A549 (cell line): Measurements from ENCODE around the gene TBL1X. TPM values are rescaled to one million over a fixed set of nuclear protein-coding genes. Genes with fewer than 3 reads are reported as not detected.

Source experiments
- ATAC-seq, 2 experiments: fragments of 200-7000 bp in 1 of 2; fragments of >200 bp in 1 of 2; cut with Nextera tagmentation in 1 of 2; cut with Tn5 transposase in 1 of 2; 3 replicates each; pipeline versions ENCODE4 v1.8.0 to v1.9.1; 2018 to 2020; ENCODE audit warnings: mild to moderate bottlenecking in 1 of 2, moderate library complexity in 1 of 2
- CTCF ChIA-PET: fragments of 300-600 bp; sonication (Branson Sonifier 250); formaldehyde crosslinking; extraction: SDS; loops from one replicate; lab custom pipeline; 2021; ENCODE audit warnings: antibody characterized with exemption, inconsistent platforms; lab: Yijun Ruan, JAX
- POLR2A ChIA-PET: fragments of 350-600 bp; formaldehyde crosslinking; extraction: SDS; loops from one replicate; lab custom pipeline; 2021; ENCODE audit warnings: antibody characterized with exemption, inconsistent platforms; lab: Yijun Ruan, JAX
- DNase-seq, 2 experiments: peaks; one replicate each; pipeline versions ENCODE4 v3.0.0 to v3.0.0-alpha.2; 2011 to 2016; ENCODE audit warnings: low read depth in 1 of 2, low spot score in 1 of 2
- FAIRE-seq: peaks from 2 replicates; lab custom pipeline; 2011; peaks lifted over from hg19 to GRCh38; lab: Jason Lieb, UNC
- H3K27ac ChIP-seq, 2 experiments: fragments of >200 bp; sonication (Bioruptor Twin); formaldehyde crosslinking; 3 replicates each; pipeline ENCODE4 v1.5.1; 2016 to 2017
- H3K4me1 ChIP-seq: fragments of >200 bp; sonication (Bioruptor Twin); formaldehyde crosslinking; 3 replicates; pipeline ENCODE4 v1.6.1; 2016
- H3K4me2 ChIP-seq: fragments of >200 bp; sonication (Bioruptor Twin); formaldehyde crosslinking; 3 replicates; pipeline ENCODE4 v1.6.1; 2016
- H3K4me3 ChIP-seq: fragments of >200 bp; sonication (Bioruptor Twin); formaldehyde crosslinking; 3 replicates; pipeline ENCODE4 v1.5.1; 2016
- H3K9me3 ChIP-seq: fragments of >200 bp; sonication (Bioruptor Twin); formaldehyde crosslinking; 3 replicates; pipeline ENCODE4 v1.6.1; 2016
- BHLHE40 ChIP-seq: IDR thresholded peaks from 2 replicates; pipeline ENCODE4 v1.6.1; 2012; ENCODE audit warnings: low read depth, low read length, inconsistent platforms
- CBX2 ChIP-seq: fragments of 200-600 bp; sonication (generic); IDR thresholded peaks from 2 replicates; pipeline ENCODE4 v1.6.1; 2016; ENCODE audit warnings: low read depth, mild to moderate bottlenecking, borderline replicate concordance
- CBX8 ChIP-seq: fragments of 200-600 bp; sonication (generic); IDR thresholded peaks from 2 replicates; pipeline ENCODE4 v1.6.1; 2016
- CEBPB ChIP-seq, 2 experiments: fragments of >200 bp in 1 of 2; sonication (Bioruptor Twin) in 1 of 2; formaldehyde crosslinking in 1 of 2; IDR thresholded peaks; 2 replicates each; pipeline ENCODE4 v1.6.1; 2012 to 2016
- CHD2 ChIP-seq: fragments of 150-350 bp; IDR thresholded peaks from 2 replicates; pipeline ENCODE4 v1.6.1; 2014; ENCODE audit warnings: low read length; ENCODE audit not compliant: partially characterized antibody
- EHF ChIP-seq: fragments of 250-450 bp; sonication (Bioruptor Pico); IDR thresholded peaks from 2 replicates; pipeline ENCODE4 v1.5.0; 2020; ENCODE audit warnings: mild to moderate bottlenecking
- EP300 ChIP-seq, 2 experiments: fragments of >200 bp; sonication (Bioruptor Twin); formaldehyde crosslinking; IDR thresholded peaks; 2 replicates in 1 of 2; 3 replicates in 1 of 2; pipeline ENCODE4 v1.6.1; 2016 to 2017
- FOSB ChIP-seq: fragments of 250-450 bp; sonication (Bioruptor Pico); IDR thresholded peaks from 2 replicates; pipeline ENCODE4 v1.5.0; 2020; ENCODE audit warnings: mild to moderate bottlenecking, moderate library complexity
- FOXS1 ChIP-seq: fragments of 250-450 bp; sonication (Bioruptor Pico); IDR thresholded peaks from 2 replicates; pipeline ENCODE4 v1.5.0; 2020; ENCODE audit warnings: mild to moderate bottlenecking, moderate library complexity
- GATA3 ChIP-seq: IDR thresholded peaks from 2 replicates; pipeline ENCODE4 v1.6.1; 2012; ENCODE audit warnings: borderline replicate concordance
- HDAC2 ChIP-seq: fragments of 200-600 bp; sonication (generic); IDR thresholded peaks from 2 replicates; pipeline ENCODE4 v1.6.1; 2016
- HOXA7 ChIP-seq: fragments of 250-450 bp; sonication (Bioruptor Pico); IDR thresholded peaks from 2 replicates; pipeline ENCODE4 v1.5.0; 2020; ENCODE audit warnings: mild to moderate bottlenecking, moderate library complexity
- HOXB13 ChIP-seq: fragments of 250-450 bp; sonication (Bioruptor Pico); IDR thresholded peaks from 2 replicates; pipeline ENCODE4 v1.5.0; 2020; ENCODE audit warnings: low read depth, mild to moderate bottlenecking, moderate library complexity
- KDM1A ChIP-seq: fragments of 200-600 bp; sonication (generic); IDR thresholded peaks from 2 replicates; pipeline ENCODE4 v1.6.1; 2016; ENCODE audit warnings: low read depth, mild to moderate bottlenecking
- KDM5A ChIP-seq: fragments of 200-600 bp; sonication (generic); IDR thresholded peaks from 2 replicates; pipeline ENCODE4 v1.6.1; 2016; ENCODE audit warnings: antibody characterized with exemption, mild to moderate bottlenecking
- MAFK ChIP-seq: fragments of 450-650 bp; IDR thresholded peaks from 2 replicates; pipeline ENCODE4 v1.6.1; 2014; ENCODE audit not compliant: partially characterized antibody
- MYC ChIP-seq: IDR thresholded peaks from 2 replicates; pipeline ENCODE4 v1.6.1; 2012; ENCODE audit warnings: mild to moderate bottlenecking, inconsistent platforms, low read length, improper control_type of control experiment, borderline replicate concordance
- NPAS2 ChIP-seq: fragments of 250-450 bp; sonication (Bioruptor Pico); IDR thresholded peaks from 2 replicates; pipeline ENCODE4 v1.8.0; 2022; ENCODE audit warnings: mild to moderate bottlenecking, moderate library complexity, borderline replicate concordance
- NR3C1 ChIP-seq: fragments of >200 bp; sonication (Bioruptor Twin); formaldehyde crosslinking; IDR thresholded peaks from 3 replicates; pipeline ENCODE4 v1.6.1; 2017
- PHF8 ChIP-seq: fragments of 200-600 bp; sonication (generic); IDR thresholded peaks from 2 replicates; pipeline ENCODE4 v1.6.1; 2016; ENCODE audit warnings: low read depth, mild to moderate bottlenecking, antibody characterized with exemption, moderate library complexity, borderline replicate concordance
- POLR2A ChIP-seq: IDR thresholded peaks from 2 replicates; pipeline ENCODE4 v1.6.1; 2012; ENCODE audit warnings: mild to moderate bottlenecking, low read length
- POLR2AphosphoS2 ChIP-seq: conservative IDR thresholded peaks from 2 replicates; pipeline ENCODE4 v1.6.1; 2012; ENCODE audit warnings: low read length, improper control_type of control experiment, inconsistent platforms
- RAD21 ChIP-seq, 2 experiments: fragments of >200 bp in 1 of 2; sonication (Bioruptor Twin) in 1 of 2; formaldehyde crosslinking in 1 of 2; IDR thresholded peaks in 1 of 2; conservative IDR thresholded peaks in 1 of 2; 2 replicates in 1 of 2; 3 replicates in 1 of 2; pipeline ENCODE4 v1.6.1; 2012 to 2018; ENCODE audit warnings: inconsistent platforms in 1 of 2
- RARB ChIP-seq: fragments of 250-450 bp; sonication (Bioruptor Pico); IDR thresholded peaks from 2 replicates; pipeline ENCODE4 v1.8.0; 2021; ENCODE audit warnings: mild to moderate bottlenecking, moderate library complexity
- RFX5 ChIP-seq: fragments of 450-650 bp; IDR thresholded peaks from 2 replicates; pipeline ENCODE4 v1.7.1; 2014; ENCODE audit warnings: antibody characterized with exemption, mild to moderate bottlenecking, moderate library complexity
- RNF2 ChIP-seq: fragments of 200-600 bp; sonication (generic); IDR thresholded peaks from 2 replicates; pipeline ENCODE4 v1.6.1; 2016; ENCODE audit warnings: low read depth, mild to moderate bottlenecking, antibody characterized with exemption, moderate library complexity, borderline replicate concordance
- SMC3 ChIP-seq: fragments of >200 bp; sonication (Bioruptor Twin); formaldehyde crosslinking; IDR thresholded peaks from 3 replicates; pipeline ENCODE4 v1.6.1; 2018; ENCODE audit warnings: inconsistent platforms
- TFCP2L1 ChIP-seq: fragments of 250-450 bp; sonication (Bioruptor Pico); IDR thresholded peaks from 2 replicates; pipeline ENCODE4 v1.5.0; 2021; ENCODE audit warnings: mild to moderate bottlenecking
- TP53 ChIP-seq: fragments of 250-450 bp; sonication (Bioruptor Pico); IDR thresholded peaks from 2 replicates; pipeline ENCODE4 v1.5.0; 2021; ENCODE audit warnings: mild to moderate bottlenecking, moderate library complexity
- ZNF302 ChIP-seq: fragments of 250-450 bp; sonication (Bioruptor Pico); IDR thresholded peaks from 2 replicates; pipeline ENCODE4 v1.9.0; 2021; ENCODE audit warnings: inconsistent platforms, mild to moderate bottlenecking, moderate library complexity
- WGBS: methylation state at CpG from one replicate; pipeline ENCODE4 v1.1.6; 2017; ENCODE audit errors: missing lambda C conversion rate; 5-methylcytosine and 5-hydroxymethylcytosine counted together
- polyA plus RNA-seq, 4 experiments: library from polyadenylated mRNA; depleted of rRNA in 3 of 4; stranded (reverse); fragments of >200 nt; fragmentation: RNase III in 1 of 4; extraction: RNeasy Plus Mini Kit Qiagen cat#74134 plus additional on column Dnase treatment in 1 of 4; gene quantifications; 2 replicates in 3 of 4; 3 replicates in 1 of 4; pipeline ENCODE4 v1.2.3, GENCODE V29; 2011 to 2017
- TF ChIP-seq, protein P1 (sequence below): fragments of >200 bp; sonication (Bioruptor Twin); formaldehyde crosslinking; IDR thresholded peaks from 2 replicates; pipeline ENCODE4 v1.6.1; 2016
- TF ChIP-seq, protein P2 (sequence below): IDR thresholded peaks from 2 replicates; pipeline ENCODE4 v1.6.1; 2012
- TF ChIP-seq, protein P3 (sequence below): fragments of 450-650 bp; IDR thresholded peaks from 2 replicates; pipeline ENCODE4 v1.6.1; 2014; ENCODE audit warnings: antibody characterized with exemption
- TF ChIP-seq, protein P4 (sequence below): IDR thresholded peaks from 2 replicates; pipeline ENCODE4 v1.6.1; 2012
- TF ChIP-seq, protein P5 (sequence below): IDR thresholded peaks from 2 replicates; pipeline ENCODE4 v1.6.1; 2012; ENCODE audit warnings: low read depth, borderline replicate concordance

The TBL1X gene
- polyA plus RNA-seq, 2 of the 4 experiments (the other 2 are of a cell fraction) = 14.6 to 18.0 TPM

DNA sequence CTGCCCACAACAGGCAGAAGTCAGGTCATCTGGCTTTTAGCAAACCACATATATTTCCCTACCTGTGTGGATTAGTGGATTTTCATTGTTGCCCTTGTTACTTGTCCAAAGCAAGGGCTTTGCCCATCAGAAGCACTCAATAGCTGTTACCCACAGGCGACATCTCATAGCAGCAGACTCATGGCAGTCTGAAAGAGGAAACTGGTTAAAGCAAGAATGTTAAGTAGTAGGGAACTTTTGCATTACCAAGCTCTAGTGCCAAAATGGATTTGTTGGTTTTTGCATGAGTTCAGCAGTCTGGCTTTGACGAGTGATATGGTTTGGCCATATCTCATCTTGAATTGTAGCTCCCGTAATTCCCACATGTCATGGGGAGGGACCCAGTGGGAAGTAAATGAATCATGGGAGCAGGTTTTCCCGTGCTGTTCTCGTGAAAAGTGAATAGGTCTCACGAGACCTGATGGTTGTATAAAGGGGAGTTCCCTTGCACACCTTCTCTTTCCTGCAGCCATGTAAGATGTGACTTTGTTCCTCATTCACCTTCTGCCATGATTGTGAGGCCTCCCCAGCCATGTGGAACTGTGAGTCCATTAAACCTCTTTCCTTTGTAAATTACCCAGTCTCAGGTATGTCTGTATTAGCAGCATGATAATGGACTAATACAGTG lies 192.9 kb downstream of the TBL1X start:
- Histone ChIP-seq H3K27ac (no peak overlapping the region), H3K4me1 (no peaks in the 10 kb centered on the region)

DNA sequence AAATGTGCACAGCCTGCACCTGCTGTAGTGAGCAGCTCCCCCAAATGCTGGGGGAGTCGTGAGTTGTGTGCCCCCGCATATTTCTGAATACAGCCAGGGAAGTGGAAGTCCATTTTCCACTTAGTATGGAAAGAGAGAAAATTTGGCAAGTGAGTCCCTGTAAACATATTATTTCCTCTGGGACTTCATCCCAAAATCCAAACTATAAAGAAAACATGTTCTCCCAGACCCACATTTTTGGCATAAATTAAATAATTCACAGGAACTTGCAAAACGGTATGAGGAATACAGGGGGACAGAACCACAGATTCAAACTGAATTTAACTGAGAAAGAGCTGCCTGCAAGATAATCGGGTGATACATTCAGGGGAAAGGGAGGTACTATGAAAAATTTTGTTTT lies 193.6 kb downstream of the TBL1X start:
- POLR2A ChIA-PET = no interaction called here
- Histone ChIP-seq H3K9me3 (no peaks in the 10 kb centered on the region), H3K4me2 (no peak overlapping the region), H3K4me3 (no peak overlapping the region), H3K27ac (no peak overlapping the region), H3K4me1 (no peaks in the 10 kb centered on the region)
- TF ChIP-seq SMC3 (no peak), MYC (no peak), HOXB13 (no peak), KDM5A (no peak), CBX8 (no peak), EP300 (IDR thresholded peaks at IDR 0.05) (no peak), FOXS1 (CRISPR knock-in tag) (no peak), FOSB (CRISPR knock-in tag) (no peak), KDM1A (no peak), HDAC2 (no peak)
- TF ChIP-seq, protein P1, sequence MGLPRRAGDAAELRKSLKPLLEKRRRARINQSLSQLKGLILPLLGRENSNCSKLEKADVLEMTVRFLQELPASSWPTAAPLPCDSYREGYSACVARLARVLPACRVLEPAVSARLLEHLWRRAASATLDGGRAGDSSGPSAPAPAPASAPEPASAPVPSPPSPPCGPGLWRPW = no peak
- WGBS = 88% methylated on average over 4 of the region's 4 CpGs
- DNase-seq (no peak), ATAC-seq (no peak), FAIRE-seq (no peak)
- CTCF ChIA-PET = interaction anchor here (1.3 kb wide), 1 partner anchor 11 kb away, joined by 4 read pairs; no protein-coding TSS in a partner anchor

More for the DNA sequence above, 192.9 kb downstream of the TBL1X start:
- FAIRE-seq = no peak
- 94% methylated on average over 6 of the region's 6 CpGs for WGBS
- TF ChIP-seq GATA3 (no peak), RARB (no peak), TFCP2L1 (no peak), POLR2A (no peak), TP53 (CRISPR knock-in tag) (no peak), CBX2 (no peak), RAD21 (conservative IDR thresholded peaks at IDR 0.05 in 1 of 2, IDR thresholded peaks at IDR 0.05 in 1 of 2) (no peak), ZNF302 (CRISPR knock-in tag) (no peak), CEBPB (IDR thresholded peaks at IDR 0.05) (no peak), CHD2 (no peak), NPAS2 (CRISPR knock-in tag) (no peak), SMC3 (no peak), RNF2 (no peak)
- TF ChIP-seq, protein P2, sequence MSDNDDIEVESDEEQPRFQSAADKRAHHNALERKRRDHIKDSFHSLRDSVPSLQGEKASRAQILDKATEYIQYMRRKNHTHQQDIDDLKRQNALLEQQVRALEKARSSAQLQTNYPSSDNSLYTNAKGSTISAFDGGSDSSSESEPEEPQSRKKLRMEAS = no peak
- TF ChIP-seq, protein P3, sequence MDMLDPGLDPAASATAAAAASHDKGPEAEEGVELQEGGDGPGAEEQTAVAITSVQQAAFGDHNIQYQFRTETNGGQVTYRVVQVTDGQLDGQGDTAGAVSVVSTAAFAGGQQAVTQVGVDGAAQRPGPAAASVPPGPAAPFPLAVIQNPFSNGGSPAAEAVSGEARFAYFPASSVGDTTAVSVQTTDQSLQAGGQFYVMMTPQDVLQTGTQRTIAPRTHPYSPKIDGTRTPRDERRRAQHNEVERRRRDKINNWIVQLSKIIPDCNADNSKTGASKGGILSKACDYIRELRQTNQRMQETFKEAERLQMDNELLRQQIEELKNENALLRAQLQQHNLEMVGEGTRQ = no peak
- ChIA-PET CTCF (no interaction called here), POLR2A (no interaction called here)
- H3K4me2 ChIP-seq = no peak overlapping the region
- no peak overlapping the region for H3K4me3 ChIP-seq
- DNase-seq = no peak
- H3K9me3 ChIP-seq = no peaks in the 10 kb centered on the region
- no peak for ATAC-seq

DNA sequence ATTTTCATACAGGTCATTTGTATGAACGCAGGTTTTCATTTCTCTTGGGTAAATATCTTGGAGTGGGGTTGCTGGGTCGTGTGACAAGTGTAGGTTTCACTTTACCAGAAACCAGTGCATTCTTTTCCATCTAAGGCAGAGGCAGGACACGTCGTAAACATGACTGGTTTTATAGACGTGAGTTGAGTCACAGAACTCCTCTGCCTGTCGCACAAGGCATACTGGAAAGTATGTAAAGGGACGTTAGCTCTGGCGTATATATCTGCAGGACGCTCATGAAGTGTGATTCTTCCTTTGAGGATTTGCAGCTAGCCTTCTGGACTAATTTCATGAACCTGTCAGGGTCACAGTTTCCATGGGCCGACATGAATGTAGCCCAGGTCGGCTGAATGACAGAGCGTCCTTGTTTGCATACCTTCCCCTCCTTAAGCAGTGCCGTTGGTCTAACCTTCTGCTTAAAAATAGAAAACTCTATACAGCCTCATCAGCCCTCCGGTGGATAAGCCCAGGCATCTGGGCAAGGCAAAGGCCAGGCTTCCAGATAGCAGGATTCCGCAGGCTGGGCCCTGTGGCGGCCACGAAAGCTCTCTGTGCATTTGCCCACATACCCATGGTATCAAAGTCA lies 194.8 kb downstream of the TBL1X start:
- Histone ChIP-seq H3K4me3 (no peak overlapping the region), H3K9me3 (no peaks in the 10 kb centered on the region), H3K4me1 (no peaks in the 10 kb centered on the region), H3K27ac (no peak overlapping the region), H3K4me2 (no peak overlapping the region)
- WGBS = 85% methylated on average over 12 of the region's 17 CpGs
- no peak for FAIRE-seq
- DNase-seq = no peak
- CTCF ChIA-PET = interaction anchor here (1.3 kb wide), 2 partner anchors 13 to 843 kb away, joined by 3 to 4 read pairs; no protein-coding TSS in a partner anchor
- no peak for ATAC-seq
- POLR2A ChIA-PET = no interaction called here
- TF ChIP-seq NR3C1 (no peak), RFX5 (no peak), HOXA7 (CRISPR knock-in tag) (no peak), BHLHE40 (no peak), EP300 (IDR thresholded peaks at IDR 0.05) (no peak), FOXS1 (CRISPR knock-in tag) (no peak), RARB (no peak), EHF (CRISPR knock-in tag) (no peak), TFCP2L1 (no peak), PHF8 (no peak), MAFK (no peak), POLR2AphosphoS2 (no peak), CHD2 (no peak)
- TF ChIP-seq, protein P4, sequence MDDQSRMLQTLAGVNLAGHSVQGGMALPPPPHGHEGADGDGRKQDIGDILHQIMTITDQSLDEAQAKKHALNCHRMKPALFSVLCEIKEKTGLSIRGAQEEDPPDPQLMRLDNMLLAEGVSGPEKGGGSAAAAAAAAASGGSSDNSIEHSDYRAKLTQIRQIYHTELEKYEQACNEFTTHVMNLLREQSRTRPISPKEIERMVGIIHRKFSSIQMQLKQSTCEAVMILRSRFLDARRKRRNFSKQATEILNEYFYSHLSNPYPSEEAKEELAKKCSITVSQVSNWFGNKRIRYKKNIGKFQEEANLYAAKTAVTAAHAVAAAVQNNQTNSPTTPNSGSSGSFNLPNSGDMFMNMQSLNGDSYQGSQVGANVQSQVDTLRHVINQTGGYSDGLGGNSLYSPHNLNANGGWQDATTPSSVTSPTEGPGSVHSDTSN = no peak
- TF ChIP-seq, protein P5, sequence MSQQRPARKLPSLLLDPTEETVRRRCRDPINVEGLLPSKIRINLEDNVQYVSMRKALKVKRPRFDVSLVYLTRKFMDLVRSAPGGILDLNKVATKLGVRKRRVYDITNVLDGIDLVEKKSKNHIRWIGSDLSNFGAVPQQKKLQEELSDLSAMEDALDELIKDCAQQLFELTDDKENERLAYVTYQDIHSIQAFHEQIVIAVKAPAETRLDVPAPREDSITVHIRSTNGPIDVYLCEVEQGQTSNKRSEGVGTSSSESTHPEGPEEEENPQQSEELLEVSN = no peak
